HCT116 (cell line): ENCODE results near the gene STRBP. TPM values are rescaled to one million over a fixed set of nuclear protein-coding genes. Genes with fewer than 3 reads are reported as not detected.

ENCODE experiments used
- ATAC-seq: fragments of 200-7000 bp; cut with Tn5 transposase; 2 replicates; pipeline ENCODE4 v1.9.1; 2020; ENCODE audit warnings: mild to moderate bottlenecking, moderate library complexity
- BruUV-seq: library from RNA; stranded (reverse); fragments of 400-500 nt; replicated peaks from 2 replicates; lab custom pipeline; 2021; lab: Mats Ljungman, UMichigan
- CTCF ChIA-PET: fragments of 300-600 bp; sonication (Branson Sonifier 250); formaldehyde crosslinking; loops from one replicate; lab custom pipeline; 2021; ENCODE audit warnings: antibody characterized with exemption; lab: Charles Lee
- POLR2A ChIA-PET: fragments of 300-600, 350-600 bp; sonication (Branson Sonifier 250); formaldehyde crosslinking; loops from one replicate; lab custom pipeline; 2021; ENCODE audit warnings: antibody characterized with exemption; lab: Charles Lee
- RAD21 ChIA-PET, 2 experiments: fragments of 300-600 bp; sonication (Branson Sonifier 250); formaldehyde crosslinking; loops; one replicate each; lab custom pipeline; 2023; ENCODE audit warnings: low total read pairs in 2 of 2; ENCODE audit not compliant: uncharacterized antibody in 2 of 2, unreplicated experiment in 2 of 2, low non-redundant PET in 1 of 2; lab: Charles Lee
- DNase-seq: peaks from one replicate; pipeline ENCODE4 v3.0.0-alpha.2; 2010; ENCODE audit warnings: low read depth, low spot score
- H2AFZ ChIP-seq: fragments of 200-600 bp; shearing (Covaris generic), sonication (generic); 2 replicates; pipeline ENCODE4 v1.6.1; 2017; ENCODE audit warnings: low read depth, mixed run types, mixed read lengths, antibody characterized with exemption, low read length; ENCODE audit not compliant: poor library complexity, severe bottlenecking
- H3K27ac ChIP-seq: 2 replicates; pipeline ENCODE4 v1.5.1; 2012; ENCODE audit warnings: low read depth, low read length
- H3K27me3 ChIP-seq: fragments of 200-600 bp; sonication (generic); 2 replicates; pipeline ENCODE4 v1.6.1; 2016; ENCODE audit warnings: mixed run types, low read length, mixed read lengths; ENCODE audit not compliant: insufficient read depth
- H3K36me3 ChIP-seq, 2 experiments: fragments of 200-500 bp in 1 of 2; fragments of 200-600 bp in 1 of 2; sonication (Bioruptor generic) in 1 of 2; sonication (generic) in 1 of 2; 2 replicates each; pipeline versions ENCODE4 v1.5.1 to v1.6.1; 2014 to 2016; ENCODE audit warnings: low read length in 2 of 2, inconsistent platforms in 1 of 2, mixed read lengths in 1 of 2, mixed run types in 1 of 2; ENCODE audit not compliant: insufficient read depth in 2 of 2, control insufficient read depth in 1 of 2
- H3K4me1 ChIP-seq, 2 experiments: fragments of 200-600 bp in 1 of 2; sonication (generic) in 1 of 2; 2 replicates each; pipeline versions ENCODE4 v1.5.1 to v1.6.1; 2012 to 2017; ENCODE audit warnings: low read length in 2 of 2, inconsistent platforms in 1 of 2, mild to moderate bottlenecking in 1 of 2, mixed read lengths in 1 of 2, mixed run types in 1 of 2, moderate library complexity in 1 of 2; ENCODE audit not compliant: insufficient read depth in 2 of 2, control insufficient read depth in 1 of 2
- H3K4me2 ChIP-seq: fragments of 200-600 bp; sonication (generic); 2 replicates; pipeline ENCODE4 v1.6.1; 2017; ENCODE audit warnings: mixed run types, low read length, mixed read lengths
- H3K4me3 ChIP-seq, 2 experiments: fragments of 200-600 bp in 1 of 2; sonication (generic) in 1 of 2; replicated peaks in 1 of 2; 2 replicates each; pipeline ENCODE4 v1.5.1; 2011 to 2016; ENCODE audit warnings: low read length in 2 of 2, control low read depth in 1 of 2, low read depth in 1 of 2, mild to moderate bottlenecking in 1 of 2, mixed read lengths in 1 of 2, mixed run types in 1 of 2
- H3K79me2 ChIP-seq: fragments of 200-600 bp; sonication (generic); 2 replicates; pipeline ENCODE4 v1.6.1; 2017; ENCODE audit warnings: mild to moderate bottlenecking, mixed run types, low read length, moderate library complexity, mixed read lengths; ENCODE audit not compliant: insufficient read depth
- H3K9ac ChIP-seq: fragments of 200-600 bp; sonication (generic); 2 replicates; pipeline ENCODE4 v1.6.1; 2016; ENCODE audit warnings: low read length, mixed read lengths
- H3K9me2 ChIP-seq: fragments of 200-600 bp; sonication (generic), shearing (Covaris generic); 2 replicates; pipeline ENCODE4 v1.6.1; 2017; ENCODE audit warnings: mixed run types, mild to moderate bottlenecking, moderate library complexity; ENCODE audit not compliant: insufficient read depth
- H3K9me3 ChIP-seq, 2 experiments: fragments of 200-500 bp in 1 of 2; fragments of 200-600 bp in 1 of 2; sonication (Bioruptor generic) in 1 of 2; sonication (generic) in 1 of 2; 2 replicates each; pipeline ENCODE4 v1.6.1; 2014 to 2017; ENCODE audit warnings: low read length in 2 of 2, mixed read lengths in 2 of 2, inconsistent platforms in 1 of 2, low read depth in 1 of 2, mild to moderate bottlenecking in 1 of 2, mixed run types in 1 of 2, moderate library complexity in 1 of 2; ENCODE audit not compliant: control insufficient read depth in 1 of 2, insufficient read depth in 1 of 2
- H4K20me1 ChIP-seq: fragments of 200-600 bp; sonication (generic), shearing (Covaris generic); 2 replicates; pipeline ENCODE4 v1.6.1; 2017; ENCODE audit warnings: mixed run types, mild to moderate bottlenecking, moderate library complexity; ENCODE audit not compliant: insufficient read depth
- CEBPB ChIP-seq: IDR thresholded peaks from 2 replicates; pipeline ENCODE4 v1.6.1; 2012; ENCODE audit warnings: low read depth
- EGR1 ChIP-seq: IDR thresholded peaks from 2 replicates; pipeline ENCODE4 v1.6.1; 2012; ENCODE audit warnings: low read depth
- EZH2phosphoT487 ChIP-seq: fragments of 200-600 bp; IDR thresholded peaks from 2 replicates; pipeline ENCODE4 v1.6.1; 2018; ENCODE audit warnings: antibody characterized with exemption, borderline replicate concordance
- FOSL1 ChIP-seq: IDR thresholded peaks from 2 replicates; pipeline ENCODE4 v1.6.1; 2012; ENCODE audit warnings: low read depth
- POLR2A ChIP-seq: IDR thresholded peaks from 2 replicates; pipeline ENCODE4 v1.7.0; 2011; ENCODE audit warnings: borderline replicate concordance; ENCODE audit not compliant: insufficient read depth, insufficient read length; ENCODE audit errors: extremely low read depth
- RAD21 ChIP-seq: IDR thresholded peaks from 2 replicates; pipeline ENCODE4 v1.6.1; 2012; ENCODE audit warnings: low read depth, mild to moderate bottlenecking
- SP1 ChIP-seq: IDR thresholded peaks from 2 replicates; pipeline ENCODE4 v1.6.1; 2012; ENCODE audit warnings: low read depth
- ZFX ChIP-seq: fragments of 450-650 bp; IDR thresholded peaks from 2 replicates; pipeline ENCODE4 v1.6.1; 2017
- intact Hi-C: fragments of 100-400 bp; cut with micrococcal nuclease; formaldehyde crosslinking; loops from 2 replicates; pipeline ENCODE4 v1.10.0; 2022
- total RNA-seq: library from RNA; stranded (reverse); gene quantifications from one replicate; pipeline ENCODE4 v1.2.1, GENCODE V29; 2021; ENCODE audit not compliant: unreplicated experiment
- TF ChIP-seq, protein P1 (sequence below): IDR thresholded peaks from 2 replicates; pipeline ENCODE4 v1.6.1; 2012
- TF ChIP-seq, protein P2 (sequence below): IDR thresholded peaks from 2 replicates; pipeline ENCODE4 v1.6.1; 2012; ENCODE audit warnings: low read depth
- TF ChIP-seq, protein P3 (sequence below): IDR thresholded peaks from 2 replicates; pipeline ENCODE4 v1.6.1; 2012

Gene STRBP
- total RNA-seq, 1 experiment from 2014 or later = 30.4 TPM

DNA sequence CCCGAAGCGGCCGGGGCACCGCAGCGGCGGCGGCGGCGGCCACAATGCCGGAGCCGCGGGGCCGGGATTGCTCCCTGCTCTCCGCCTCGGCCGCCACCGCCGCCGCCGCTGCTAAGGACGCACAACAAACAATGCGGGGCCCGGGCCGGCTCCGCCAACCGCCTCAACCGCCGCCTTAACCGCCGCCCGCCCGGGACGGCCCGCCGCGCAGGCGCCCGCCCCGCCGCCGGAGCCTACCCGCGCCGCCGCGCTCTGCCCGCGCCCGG lies 254 bp downstream of the STRBP start:
- BruUV-seq = no TSS peak
- Histone ChIP-seq H3K4me2 (peak overlapping the region; percentile 87), H3K4me1 (peaks cover 9 to 20% of the 10 kb centered on the region in 2 experiments; a peak in 2 of 4 replicates), H3K9me3 (no peaks in the 10 kb centered on the region), H2AFZ (no peak overlapping the region), H3K27me3 (no peaks in the 10 kb centered on the region), H3K79me2 (peaks cover 46% of the 10 kb centered on the region), H3K4me3 (peak overlapping the region; percentile 82 to 86), H3K9me2 (no peaks in the 10 kb centered on the region), H3K36me3 (no peaks in the 10 kb centered on the region), H3K27ac (peak overlapping the region; percentile 66; the same call in 1 of the 2 replicates), H4K20me1 (no peaks in the 10 kb centered on the region), H3K9ac (peak overlapping the region; percentile 77)
- intact Hi-C loops = no loop called here
- ATAC-seq = peak; percentile 28
- ChIA-PET POLR2A (no interaction called here), CTCF (no interaction called here), RAD21 (no interaction called here)
- peak; percentile 35; the same call in 1 of the 2 replicates for TF ChIP-seq ZFX
- TF ChIP-seq, protein P1, sequence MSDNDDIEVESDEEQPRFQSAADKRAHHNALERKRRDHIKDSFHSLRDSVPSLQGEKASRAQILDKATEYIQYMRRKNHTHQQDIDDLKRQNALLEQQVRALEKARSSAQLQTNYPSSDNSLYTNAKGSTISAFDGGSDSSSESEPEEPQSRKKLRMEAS = no peak
- no peak for DNase-seq

DNA sequence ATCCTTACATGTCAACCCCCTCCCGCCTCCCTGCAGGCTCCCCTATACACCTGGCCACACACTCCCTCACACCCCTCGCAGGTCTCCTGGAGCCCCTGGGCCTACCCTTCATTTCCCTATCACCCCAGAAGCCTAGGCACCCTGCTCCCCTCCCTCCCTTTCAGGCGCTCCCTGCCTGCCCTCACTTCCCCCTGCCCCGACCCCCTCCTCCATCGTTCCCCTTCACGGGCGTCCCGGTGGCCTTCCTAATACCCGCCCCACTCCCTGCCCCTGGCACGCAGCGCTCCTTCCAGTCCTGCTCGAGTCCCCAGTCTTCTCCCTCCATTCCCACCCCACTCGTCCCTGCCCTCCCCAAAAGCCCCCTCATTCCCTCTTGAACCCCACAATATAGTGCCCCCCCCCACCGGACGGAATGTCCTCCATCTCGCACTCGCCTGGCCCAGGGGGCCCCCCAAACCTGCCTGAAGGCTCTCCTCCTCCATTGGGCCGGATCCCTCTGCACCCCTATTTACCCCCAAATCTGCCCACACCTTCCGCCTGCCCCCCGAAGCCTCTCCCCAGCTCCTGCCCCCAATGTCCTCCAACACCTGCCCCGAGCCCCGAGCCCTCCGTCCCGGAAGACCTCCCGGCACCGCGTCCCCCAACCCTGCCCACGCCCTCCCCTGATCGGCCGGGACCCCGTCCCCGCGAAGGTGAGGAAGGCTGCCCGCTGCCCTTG lies 746 bp downstream of the STRBP start:
- TF ChIP-seq SP1 (no peak), RAD21 (no peak), CEBPB (no peak), ZFX (no peak), EGR1 (no peak), FOSL1 (no peak), EZH2phosphoT487 (no peak), POLR2A (no peak)
- TF ChIP-seq, protein P2, sequence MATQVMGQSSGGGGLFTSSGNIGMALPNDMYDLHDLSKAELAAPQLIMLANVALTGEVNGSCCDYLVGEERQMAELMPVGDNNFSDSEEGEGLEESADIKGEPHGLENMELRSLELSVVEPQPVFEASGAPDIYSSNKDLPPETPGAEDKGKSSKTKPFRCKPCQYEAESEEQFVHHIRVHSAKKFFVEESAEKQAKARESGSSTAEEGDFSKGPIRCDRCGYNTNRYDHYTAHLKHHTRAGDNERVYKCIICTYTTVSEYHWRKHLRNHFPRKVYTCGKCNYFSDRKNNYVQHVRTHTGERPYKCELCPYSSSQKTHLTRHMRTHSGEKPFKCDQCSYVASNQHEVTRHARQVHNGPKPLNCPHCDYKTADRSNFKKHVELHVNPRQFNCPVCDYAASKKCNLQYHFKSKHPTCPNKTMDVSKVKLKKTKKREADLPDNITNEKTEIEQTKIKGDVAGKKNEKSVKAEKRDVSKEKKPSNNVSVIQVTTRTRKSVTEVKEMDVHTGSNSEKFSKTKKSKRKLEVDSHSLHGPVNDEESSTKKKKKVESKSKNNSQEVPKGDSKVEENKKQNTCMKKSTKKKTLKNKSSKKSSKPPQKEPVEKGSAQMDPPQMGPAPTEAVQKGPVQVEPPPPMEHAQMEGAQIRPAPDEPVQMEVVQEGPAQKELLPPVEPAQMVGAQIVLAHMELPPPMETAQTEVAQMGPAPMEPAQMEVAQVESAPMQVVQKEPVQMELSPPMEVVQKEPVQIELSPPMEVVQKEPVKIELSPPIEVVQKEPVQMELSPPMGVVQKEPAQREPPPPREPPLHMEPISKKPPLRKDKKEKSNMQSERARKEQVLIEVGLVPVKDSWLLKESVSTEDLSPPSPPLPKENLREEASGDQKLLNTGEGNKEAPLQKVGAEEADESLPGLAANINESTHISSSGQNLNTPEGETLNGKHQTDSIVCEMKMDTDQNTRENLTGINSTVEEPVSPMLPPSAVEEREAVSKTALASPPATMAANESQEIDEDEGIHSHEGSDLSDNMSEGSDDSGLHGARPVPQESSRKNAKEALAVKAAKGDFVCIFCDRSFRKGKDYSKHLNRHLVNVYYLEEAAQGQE = no peak
- TF ChIP-seq, protein P3, sequence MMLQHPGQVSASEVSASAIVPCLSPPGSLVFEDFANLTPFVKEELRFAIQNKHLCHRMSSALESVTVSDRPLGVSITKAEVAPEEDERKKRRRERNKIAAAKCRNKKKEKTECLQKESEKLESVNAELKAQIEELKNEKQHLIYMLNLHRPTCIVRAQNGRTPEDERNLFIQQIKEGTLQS = no peak
- TF ChIP-seq, protein P1 = no peak
- RAD21 ChIA-PET = no interaction called here
- Histone ChIP-seq H3K27ac (peak overlapping the region; percentile 66; the same call in 1 of the 2 replicates), H3K4me3 (peak overlapping the region; percentile 82 to 86), H3K27me3 (no peaks in the 10 kb centered on the region), H3K4me1 (peaks cover 9 to 20% of the 10 kb centered on the region in 2 experiments; a peak in 2 of 4 replicates), H4K20me1 (peaks cover 1% of the 10 kb centered on the region; the same call in 1 of the 2 replicates), H2AFZ (no peak overlapping the region), H3K36me3 (no peaks in the 10 kb centered on the region), H3K9me2 (no peaks in the 10 kb centered on the region), H3K79me2 (peaks cover 51% of the 10 kb centered on the region), H3K4me2 (peak overlapping the region; percentile 87), H3K9me3 (no peaks in the 10 kb centered on the region), H3K9ac (peak overlapping the region; percentile 77)
- BruUV-seq = no TSS peak
- CTCF ChIA-PET = no interaction called here
- POLR2A ChIA-PET = no interaction called here
- ATAC-seq = no peak; the same call in 1 of the 2 replicates
- DNase-seq = no peak
- intact Hi-C loops = no loop called here
